AG04449 (cell line): ENCODE results near the gene DLGAP5.

ENCODE experiments used
- CTCF ChIA-PET: fragments of 350-600 bp; formaldehyde crosslinking; extraction: SDS; loops from one replicate; lab custom pipeline; 2021; ENCODE audit warnings: antibody characterized with exemption; lab: Yijun Ruan, JAX
- POLR2A ChIA-PET: fragments of 400-600, 350-600 bp; formaldehyde crosslinking; extraction: SDS; loops from one replicate; lab custom pipeline; 2020; ENCODE audit warnings: antibody characterized with exemption, inconsistent platforms; lab: Yijun Ruan, JAX
- DNase-seq: peaks from one replicate; pipeline ENCODE4 v3.0.0-alpha.2; 2010; ENCODE audit warnings: low read depth, low spot score
- H3K4me3 ChIP-seq: 2 replicates; pipeline ENCODE4 v1.5.1; 2011; ENCODE audit warnings: low read depth, mild to moderate bottlenecking, control low read depth, low read length
- CTCF ChIP-seq: IDR thresholded peaks from one replicate; pipeline ENCODE4 v1.5.1; 2011; ENCODE audit warnings: mild to moderate bottlenecking, moderate library complexity, low read length, control low read depth, inconsistent platforms; ENCODE audit not compliant: insufficient read depth; ENCODE audit errors: missing control alignments

Gene DLGAP5

GRCh38 chr14:55160989-55161388 lies 30.4 kb downstream of the DLGAP5 start:
- no peak overlapping the region for H3K4me3 ChIP-seq
- POLR2A ChIA-PET = no interaction called here
- no peak for DNase-seq
- TF ChIP-seq CTCF = peak; percentile 22
- CTCF ChIA-PET = interaction anchor here (0.5 to 6.7 kb wide), 37 partner anchors 9 to 305 kb away, joined by 3 to 174 read pairs (median 5); partner anchors contain the start of genes MAPK1IP1L, SOCS4 and WDHD1

GRCh38 chr14:55158412-55158811 lies 33.0 kb downstream of the DLGAP5 start:
- ChIA-PET CTCF (interaction anchor here (0.8 to 6.7 kb wide), 6 partner anchors 21 to 146 kb away, joined by 3 to 174 read pairs (median 5); partner anchors contain the start of genes LGALS3 and MAPK1IP1L), POLR2A (no interaction called here)
- no peak for TF ChIP-seq CTCF
- H3K4me3 ChIP-seq = no peak overlapping the region
- no peak for DNase-seq

- POLR2A ChIA-PET = interaction anchor here (1.0 kb wide), 1 partner anchor 106 kb away, joined by 3 read pairs; the partner anchor contains the start of gene MAPK1IP1L
- TF ChIP-seq CTCF = no peak
- no peak overlapping the region for H3K4me3 ChIP-seq
- CTCF ChIA-PET = interaction anchor here (1.1 to 6.7 kb wide), 6 partner anchors 11 to 105 kb away, joined by 3 to 174 read pairs (median 3); partner anchors contain the start of gene MAPK1IP1L
- DNase-seq = no peak
These were observed 34.3 kb downstream of the DLGAP5 start for GRCh38 chr14:55157080-55157479.

- TF ChIP-seq CTCF = no peak
- ChIA-PET POLR2A (no interaction called here), CTCF (interaction anchor here (1.4 to 2.1 kb wide), 2 partner anchors 62 to 103 kb away, joined by 4 to 5 read pairs; partner anchors contain the start of gene MAPK1IP1L)
- H3K4me3 ChIP-seq = no peak overlapping the region
- DNase-seq = no peak
These were observed 37.4 kb downstream of the DLGAP5 start for GRCh38 chr14:55153951-55154350.

- no peak overlapping the region for H3K4me3 ChIP-seq
- ChIA-PET POLR2A (no interaction called here), CTCF (interaction anchor here (0.8 to 2.4 kb wide), 6 partner anchors 8 to 68 kb away, joined by 3 to 24 read pairs (median 4); no protein-coding TSS in a partner anchor)
- DNase-seq = no peak
- no peak for TF ChIP-seq CTCF
These were observed 39.2 kb downstream of the DLGAP5 start for GRCh38 chr14:55152052-55152753.

GRCh38 chr14:55151601-55152000 lies 39.8 kb downstream of the DLGAP5 start:
- TF ChIP-seq CTCF = no peak
- ChIA-PET CTCF (interaction anchor here (0.8 to 2.4 kb wide), 4 partner anchors 9 to 68 kb away, joined by 3 to 24 read pairs (median 4); no protein-coding TSS in a partner anchor), POLR2A (no interaction called here)
- no peak overlapping the region for H3K4me3 ChIP-seq
- no peak for DNase-seq
